Uterus (tissue), 2 donors: ENCODE data around the gene TSPAN7.

ENCODE experiments used
- POLR2A ChIP-seq, 2 donors: fragments of 450-650 bp; IDR thresholded peaks; one replicate each; pipeline ENCODE4 v1.6.1; 2016; ENCODE audit warnings: antibody characterized with exemption in 2 of 2, mild to moderate bottlenecking in 1 of 2, moderate library complexity in 1 of 2
- TF ChIP-seq, protein P1 (sequence below), 4 experiments: fragments of 200-600 bp in 2 of 4; fragments of 450-650 bp in 2 of 4; sonication (generic) in 2 of 4; IDR thresholded peaks; one replicate each; pipeline ENCODE4 v1.5.1; 2016 to 2019; ENCODE audit warnings: antibody characterized with exemption in 4 of 4, mild to moderate bottlenecking in 2 of 4, moderate library complexity in 1 of 4

DNA sequence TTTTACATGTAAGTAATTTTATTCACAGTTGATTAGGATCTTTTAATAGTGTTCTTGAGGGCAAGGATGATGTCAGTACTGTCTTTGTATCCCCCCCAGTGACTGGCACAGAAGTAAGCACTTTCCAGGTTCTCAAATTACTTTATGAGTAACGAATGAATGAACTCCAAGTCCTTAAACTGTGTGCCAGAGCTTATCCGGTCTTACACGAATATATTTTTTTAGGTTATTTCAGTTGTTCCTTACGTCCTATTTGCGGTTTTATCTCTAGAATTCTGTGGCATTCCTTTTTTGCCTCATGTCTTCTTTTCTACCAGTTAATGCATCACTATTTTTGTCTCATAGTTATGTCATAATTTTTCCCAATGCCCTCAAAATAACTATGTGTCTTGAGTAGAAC lies 133.1 kb downstream of the TSPAN7 start:
- TF ChIP-seq, protein P1, sequence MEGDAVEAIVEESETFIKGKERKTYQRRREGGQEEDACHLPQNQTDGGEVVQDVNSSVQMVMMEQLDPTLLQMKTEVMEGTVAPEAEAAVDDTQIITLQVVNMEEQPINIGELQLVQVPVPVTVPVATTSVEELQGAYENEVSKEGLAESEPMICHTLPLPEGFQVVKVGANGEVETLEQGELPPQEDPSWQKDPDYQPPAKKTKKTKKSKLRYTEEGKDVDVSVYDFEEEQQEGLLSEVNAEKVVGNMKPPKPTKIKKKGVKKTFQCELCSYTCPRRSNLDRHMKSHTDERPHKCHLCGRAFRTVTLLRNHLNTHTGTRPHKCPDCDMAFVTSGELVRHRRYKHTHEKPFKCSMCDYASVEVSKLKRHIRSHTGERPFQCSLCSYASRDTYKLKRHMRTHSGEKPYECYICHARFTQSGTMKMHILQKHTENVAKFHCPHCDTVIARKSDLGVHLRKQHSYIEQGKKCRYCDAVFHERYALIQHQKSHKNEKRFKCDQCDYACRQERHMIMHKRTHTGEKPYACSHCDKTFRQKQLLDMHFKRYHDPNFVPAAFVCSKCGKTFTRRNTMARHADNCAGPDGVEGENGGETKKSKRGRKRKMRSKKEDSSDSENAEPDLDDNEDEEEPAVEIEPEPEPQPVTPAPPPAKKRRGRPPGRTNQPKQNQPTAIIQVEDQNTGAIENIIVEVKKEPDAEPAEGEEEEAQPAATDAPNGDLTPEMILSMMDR (IDR thresholded peaks at IDR 0.05): no peak
- TF ChIP-seq POLR2A (IDR thresholded peaks at IDR 0.05): no peak
